A549 treated with ZK216348 at 1 μM for 4 hours (cell line): ENCODE results near the gene EFCAB8. TPM values are rescaled to one million over a fixed set of nuclear protein-coding genes. Genes with fewer than 3 reads are reported as not detected.

Experiments used
- total RNA-seq: library from RNA; stranded (reverse); fragments of 200-300 nt; extraction: Qiagen RNA extraction; gene quantifications from 5 replicates; pipeline ENCODE4 v1.2.3, GENCODE V29; 2022; ENCODE audit warnings: low read depth

The EFCAB8 gene, protein sequence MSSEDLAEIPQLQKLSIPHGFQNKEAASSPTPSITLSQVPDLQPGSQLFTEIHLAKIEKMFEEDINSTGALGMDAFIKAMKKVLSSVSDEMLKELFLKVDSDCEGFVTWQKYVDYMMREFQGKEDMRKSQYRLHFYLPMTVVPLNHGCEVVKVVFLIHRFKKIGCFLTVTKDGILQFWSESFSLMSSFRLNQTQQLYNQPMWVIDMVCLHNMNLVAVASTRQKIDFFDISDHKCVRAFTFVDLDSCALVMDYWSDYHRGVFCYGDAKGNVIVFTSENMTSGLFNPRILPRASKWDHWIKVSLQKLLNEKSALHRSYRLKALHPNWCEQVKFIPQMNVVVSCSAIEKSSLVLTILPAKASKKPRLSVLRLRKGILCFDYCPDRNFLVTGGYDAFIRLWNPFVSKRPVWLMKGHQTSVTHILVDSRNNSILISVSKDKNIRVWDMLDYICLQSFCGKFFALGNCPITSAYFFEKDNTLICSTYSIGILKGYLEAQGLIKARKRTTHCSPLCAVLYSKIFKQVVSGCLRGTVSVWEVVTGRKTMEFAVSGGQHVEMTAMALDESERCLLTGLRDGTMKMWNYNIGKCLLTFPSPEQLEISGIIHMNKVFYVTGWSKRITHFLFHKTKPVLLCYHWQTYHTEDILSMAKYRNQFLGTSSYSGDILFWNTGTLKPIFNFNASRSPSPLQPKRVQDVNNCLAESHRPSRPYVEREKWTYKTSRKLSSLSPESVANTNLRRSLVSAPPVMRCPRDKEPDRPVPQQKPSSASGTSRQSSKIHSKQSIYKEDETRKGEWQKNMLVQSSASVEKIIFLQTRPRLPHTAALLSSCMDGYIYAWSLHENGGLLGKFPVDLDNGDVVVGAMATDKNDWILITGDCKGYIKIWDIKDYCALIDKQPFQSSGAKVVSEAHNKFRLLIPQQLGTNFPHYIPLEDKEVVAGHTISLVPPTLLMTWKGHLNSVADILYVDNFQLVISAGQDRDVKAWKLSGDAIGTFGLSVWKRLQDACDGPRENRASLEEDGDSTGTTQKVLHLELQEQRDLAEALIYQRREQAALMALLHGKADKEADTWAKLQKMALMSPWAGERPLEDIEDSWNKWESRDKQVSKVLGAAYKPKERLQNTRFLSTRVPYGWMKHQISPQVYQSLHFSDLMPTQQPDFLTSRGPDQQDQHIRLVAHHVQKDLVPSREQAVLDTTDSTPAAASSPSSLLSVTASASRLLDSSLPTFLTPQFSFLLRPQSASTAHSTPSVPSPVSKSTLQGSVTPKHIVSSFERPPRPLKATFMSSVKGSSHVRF
- not detected in 5 replicates for total RNA-seq

DNA sequence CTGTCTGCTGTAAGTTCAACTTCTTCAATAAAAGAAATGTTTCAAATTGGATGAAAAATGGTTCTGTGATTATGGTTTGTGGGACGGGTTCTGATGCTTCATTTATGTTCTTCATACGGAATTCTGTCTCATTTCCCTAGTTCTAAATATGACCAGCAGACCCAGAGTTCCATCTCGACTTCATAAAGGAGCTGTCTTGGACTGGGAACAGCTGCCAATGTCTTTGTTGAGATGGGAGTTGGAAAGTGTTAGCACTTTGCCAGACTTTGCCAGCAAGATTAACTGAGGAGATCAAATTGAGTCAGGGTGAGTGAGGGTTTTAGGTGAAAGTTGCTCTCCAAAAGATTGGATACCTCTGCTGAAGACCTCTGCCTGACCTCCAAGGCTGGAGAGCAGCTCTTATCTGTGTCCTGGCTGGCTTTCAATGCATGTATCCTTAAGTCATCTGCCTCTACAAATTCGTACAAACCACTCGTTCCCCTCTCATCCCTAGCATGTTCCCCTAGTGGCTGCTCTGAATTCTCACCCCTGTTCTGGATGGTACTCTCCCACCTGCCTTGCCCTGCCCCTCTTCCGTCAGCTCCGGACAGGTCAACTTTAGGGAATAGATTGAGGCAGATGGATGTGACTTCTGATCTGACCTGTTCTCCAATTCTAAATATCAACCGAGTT lies at the start of gene EFCAB8:
EFCAB8 (plus strand) TSS at position 223 of the 672 bp plus-strand sequence. CDS start 4,870 bp downstream, outside the sequence.

DNA sequence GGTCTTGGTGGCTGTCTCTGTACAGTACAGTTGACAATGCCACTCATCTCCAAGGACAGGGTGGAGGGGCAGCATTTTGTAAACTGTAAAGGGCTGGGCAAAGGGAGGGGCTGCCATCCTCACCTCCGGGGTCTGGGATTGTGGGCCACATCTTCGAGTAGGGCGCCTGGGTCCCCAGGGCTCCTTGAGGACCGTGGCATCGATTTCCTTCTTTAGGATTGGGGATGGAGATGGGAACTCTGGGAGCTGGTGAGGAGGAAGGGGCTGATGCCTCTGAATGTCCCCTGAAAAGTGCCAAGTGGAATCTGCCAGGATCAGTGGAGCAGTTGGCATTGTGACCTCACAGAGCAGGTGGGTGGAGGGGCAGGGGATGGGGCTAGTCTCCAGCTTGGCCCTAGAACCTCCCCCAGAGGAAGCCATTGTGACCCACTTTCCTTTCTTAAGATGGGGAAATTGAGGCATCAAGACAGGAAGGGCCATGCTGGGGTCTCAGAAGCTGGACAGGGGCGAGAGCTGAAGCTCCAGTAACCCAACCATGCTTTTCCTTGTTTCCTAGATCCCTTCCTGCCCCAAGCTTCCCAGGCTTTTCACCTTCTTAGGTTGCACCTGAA lies 145.5 kb downstream of the EFCAB8 start, which contains the start of gene SUN5:
SUN5 (minus strand) TSS at position 293 of the 611 bp plus-strand sequence; CDS start at position 200, 93 bp downstream.

GRCh38 chr20:33007376-33008335 lies 148.9 kb downstream of the EFCAB8 start, which contains the start of gene BPIFB2:
TSS of gene BPIFB2 (plus strand) at chr20:33007704. CDS start at chr20:33008575, 871 bp downstream.

Other genes starting within 250 kb of the EFCAB8 start
- not detected in 5 replicates for gene C20orf203, start 185.0 kb upstream of the EFCAB8 start, total RNA-seq
- gene COMMD7, start 115.5 kb upstream of the EFCAB8 start, total RNA-seq, result 58.2 to 63.0 TPM (median 59.1 TPM) in 5 replicates
- 3.3 to 5.2 TPM (median 4.4 TPM) in 5 replicates for gene DNMT3B, start 96.5 kb upstream of the EFCAB8 start, total RNA-seq
- 119 to 167 TPM (median 141 TPM) in 5 replicates for gene MAPRE1, start 39.0 kb upstream of the EFCAB8 start, total RNA-seq
- not detected in 5 replicates for gene SUN5, start 145.5 kb downstream of the EFCAB8 start, total RNA-seq
- gene BPIFB2, start 148.8 kb downstream of the EFCAB8 start, total RNA-seq, result not detected in 5 replicates
- not detected in 5 replicates for gene BPIFB6, start 172.7 kb downstream of the EFCAB8 start, total RNA-seq
- gene BPIFB3, start 195.0 kb downstream of the EFCAB8 start, total RNA-seq, result not detected in 5 replicates
- not detected in 5 replicates for gene BPIFB4, start 220.7 kb downstream of the EFCAB8 start, total RNA-seq